Spleen (tissue), 11 donors: ENCODE results near the gene RPS6KA2. TPM values are rescaled to one million over a fixed set of nuclear protein-coding genes. Genes with fewer than 3 reads are reported as not detected.

Experiments
- DNase-seq: peaks from one replicate; pipeline ENCODE4 v3.0.0-alpha.2; 2020
- H3K27ac ChIP-seq, 8 donors: fragments of 200-600 bp; sonication (generic) in 7 of 8; 1 replicate in 4 of 8; 2 replicates in 4 of 8; pipeline versions ENCODE4 v1.5.0 to v1.8.0; 2016 to 2021; ENCODE audit warnings: inconsistent platforms in 4 of 8, mild to moderate bottlenecking in 4 of 8, moderate library complexity in 1 of 8
- H3K27me3 ChIP-seq, 7 donors: fragments of 200-600 bp; sonication (generic) in 6 of 7; replicated peaks in 1 of 7; 1 replicate in 4 of 7; 2 replicates in 3 of 7; pipeline versions ENCODE4 v1.5.0 to v1.8.0; 2016 to 2021; ENCODE audit warnings: inconsistent platforms in 3 of 7, mild to moderate bottlenecking in 1 of 7
- H3K36me3 ChIP-seq, 6 donors: fragments of 200-600 bp; sonication (generic) in 5 of 6; 1 replicate in 4 of 6; 2 replicates in 2 of 6; pipeline versions ENCODE4 v1.5.0 to v1.8.0; 2016 to 2021; ENCODE audit warnings: inconsistent platforms in 2 of 6
- H3K4me1 ChIP-seq, 6 donors: fragments of 200-600 bp; sonication (generic) in 5 of 6; 1 replicate in 3 of 6; 2 replicates in 3 of 6; pipeline versions ENCODE4 v1.5.0 to v1.8.0; 2016 to 2021; ENCODE audit warnings: inconsistent platforms in 3 of 6
- H3K4me3 ChIP-seq, 8 donors: fragments of 200-600 bp; sonication (generic) in 7 of 8; 1 replicate in 4 of 8; 2 replicates in 4 of 8; pipeline versions ENCODE4 v1.5.0 to v1.8.0; 2016 to 2021; ENCODE audit warnings: inconsistent platforms in 4 of 8, mild to moderate bottlenecking in 4 of 8, moderate library complexity in 2 of 8
- H3K9me3 ChIP-seq, 8 donors: fragments of 200-600 bp; sonication (generic) in 7 of 8; 1 replicate in 4 of 8; 2 replicates in 4 of 8; pipeline versions ENCODE4 v1.5.0 to v1.8.0; 2016 to 2021; ENCODE audit warnings: inconsistent platforms in 4 of 8
- POLR2A ChIP-seq, 3 donors: fragments of 450-650 bp; IDR thresholded peaks; one replicate each; pipeline ENCODE4 v1.5.1; 2017; ENCODE audit warnings: antibody characterized with exemption in 3 of 3, mild to moderate bottlenecking in 1 of 3
- POLR2AphosphoS5 ChIP-seq, 3 donors: sonication (generic); formaldehyde crosslinking; IDR thresholded peaks; one replicate each; pipeline ENCODE4 v1.5.1; 2017; ENCODE audit warnings: antibody characterized with exemption in 3 of 3
- WGBS, 5 donors: extraction: QIAGEN DNeasy Blood & Tissue Kit in 3 of 5; methylation state at CpG; one replicate each; pipeline versions ENCODE4 v1.1.5 to v1.1.7; 2013 to 2018; 5-methylcytosine and 5-hydroxymethylcytosine counted together
- intact Hi-C: fragments of 100-400 bp; cut with DNase I; formaldehyde crosslinking; loops from one replicate; pipeline ENCODE4 v1.15.0; 2023; ENCODE audit warnings: low total_unique reads
- polyA plus RNA-seq, 3 donors: library from polyadenylated mRNA; stranded (reverse); fragments of 200-250 nt; gene quantifications; one replicate each; pipeline ENCODE4 v1.2.1, GENCODE V29; 2013
- total RNA-seq, 7 donors: library from RNA; depleted of rRNA in 3 of 7; stranded (reverse); fragments of >200 nt in 3 of 7; fragmentation: NEBNext Ultra II Directional in 4 of 7; extraction: Animal tissue kit (Norgen Biotek cat#: 25700) in 4 of 7; gene quantifications; one replicate each; pipeline versions ENCODE4 v1.1.0 to v1.2.1, GENCODE V29; 2016 to 2021
- TF ChIP-seq, protein P1 (sequence below), 11 experiments: fragments of 200-600 bp in 7 of 11; fragments of 450-650 bp in 4 of 11; sonication (generic) in 4 of 11; IDR thresholded peaks in 8 of 11; conservative IDR thresholded peaks in 3 of 11; 1 replicate in 7 of 11; 2 replicates in 4 of 11; pipeline versions ENCODE4 v1.4.0 to v1.8.0; 2016 to 2021; ENCODE audit warnings: antibody characterized with exemption in 11 of 11, inconsistent platforms in 4 of 11, mild to moderate bottlenecking in 1 of 11
- donor health status: healthy with polysubstance abuse.
- donor health status: DM: no; HTN: no; CAD: no; lungs with moderate emphysema.
- donor health status: DM: no; HTN: no; CAD: no.
- donor health status: Bipolar disorder and iron deficiency.
- donor health status: healthy.
- donor health status: DM: no; HTN: no; CAD: no.
- donor health status: DM: yes; HTN: yes; CAD: no.

The RPS6KA2 gene
- total and polyA plus RNA-seq, 10 donors = 7.6 to 123 (median 58.1) TPM

DNA sequence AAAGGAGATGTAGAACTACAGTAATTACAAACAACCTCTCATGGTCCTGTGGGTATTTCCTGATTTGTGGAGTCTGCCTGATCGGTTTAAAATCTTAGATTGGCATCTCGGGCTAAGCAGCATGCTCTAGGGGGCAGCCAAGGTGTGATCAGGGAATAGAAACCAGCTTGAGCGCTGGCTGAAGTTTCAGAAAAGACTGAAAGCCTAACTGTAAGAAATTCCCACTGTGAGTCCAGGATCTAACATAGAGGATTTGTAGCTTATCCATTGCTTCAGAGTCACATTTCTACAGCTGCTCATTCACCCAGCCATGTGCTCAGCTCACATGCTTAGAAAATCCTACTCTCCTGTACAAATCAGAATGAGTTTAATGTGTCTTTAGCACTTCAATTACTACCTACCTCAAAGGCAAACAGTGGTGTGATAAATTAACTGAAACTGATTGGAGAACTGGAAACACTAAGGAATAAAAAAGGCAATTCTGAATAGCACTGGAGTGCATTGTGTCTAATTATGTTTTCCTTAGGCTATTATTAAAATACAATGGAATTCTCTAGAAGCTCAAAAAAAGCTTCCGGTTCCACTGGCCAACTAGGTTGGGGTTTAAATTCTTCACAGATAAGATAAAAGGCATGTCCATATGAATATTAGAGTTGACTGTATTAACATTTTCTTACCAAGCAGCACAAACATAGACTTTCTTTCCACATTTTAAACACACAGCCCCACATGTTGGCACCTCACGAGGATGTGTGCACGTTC is 170.5 kb downstream of the RPS6KA2 start:
- Histone ChIP-seq H3K9me3 (peaks cover 0 to 12% (median 9%) of the 10 kb centered on the region in 8 donors), H3K36me3 (peaks cover 0 to 58% (median 0%) of the 10 kb centered on the region in 6 donors), H3K27me3 (no peaks in the 10 kb centered on the region), H3K27ac (no peak overlapping the region), H3K4me3 (no peak overlapping the region), H3K4me1 (peaks cover 0 to 18% (median 6%) of the 10 kb centered on the region in 6 donors)
- no peak for TF ChIP-seq POLR2A (IDR thresholded peaks at IDR 0.05)
- no peak for TF ChIP-seq POLR2AphosphoS5 (IDR thresholded peaks at IDR 0.05)
- TF ChIP-seq, protein P1, sequence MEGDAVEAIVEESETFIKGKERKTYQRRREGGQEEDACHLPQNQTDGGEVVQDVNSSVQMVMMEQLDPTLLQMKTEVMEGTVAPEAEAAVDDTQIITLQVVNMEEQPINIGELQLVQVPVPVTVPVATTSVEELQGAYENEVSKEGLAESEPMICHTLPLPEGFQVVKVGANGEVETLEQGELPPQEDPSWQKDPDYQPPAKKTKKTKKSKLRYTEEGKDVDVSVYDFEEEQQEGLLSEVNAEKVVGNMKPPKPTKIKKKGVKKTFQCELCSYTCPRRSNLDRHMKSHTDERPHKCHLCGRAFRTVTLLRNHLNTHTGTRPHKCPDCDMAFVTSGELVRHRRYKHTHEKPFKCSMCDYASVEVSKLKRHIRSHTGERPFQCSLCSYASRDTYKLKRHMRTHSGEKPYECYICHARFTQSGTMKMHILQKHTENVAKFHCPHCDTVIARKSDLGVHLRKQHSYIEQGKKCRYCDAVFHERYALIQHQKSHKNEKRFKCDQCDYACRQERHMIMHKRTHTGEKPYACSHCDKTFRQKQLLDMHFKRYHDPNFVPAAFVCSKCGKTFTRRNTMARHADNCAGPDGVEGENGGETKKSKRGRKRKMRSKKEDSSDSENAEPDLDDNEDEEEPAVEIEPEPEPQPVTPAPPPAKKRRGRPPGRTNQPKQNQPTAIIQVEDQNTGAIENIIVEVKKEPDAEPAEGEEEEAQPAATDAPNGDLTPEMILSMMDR (IDR thresholded peaks at IDR 0.05 in 8 of 11, conservative IDR thresholded peaks at IDR 0.05 in 3 of 11) = peak in 6 of 11 experiments; percentile 11 to 30 (median 23)
- 59 to 67% (median 64%) methylated on average over 6 of the region's 6 CpGs for WGBS, 5 donors
- DNase-seq = no peak
- intact Hi-C loops = no loop called here

DNA sequence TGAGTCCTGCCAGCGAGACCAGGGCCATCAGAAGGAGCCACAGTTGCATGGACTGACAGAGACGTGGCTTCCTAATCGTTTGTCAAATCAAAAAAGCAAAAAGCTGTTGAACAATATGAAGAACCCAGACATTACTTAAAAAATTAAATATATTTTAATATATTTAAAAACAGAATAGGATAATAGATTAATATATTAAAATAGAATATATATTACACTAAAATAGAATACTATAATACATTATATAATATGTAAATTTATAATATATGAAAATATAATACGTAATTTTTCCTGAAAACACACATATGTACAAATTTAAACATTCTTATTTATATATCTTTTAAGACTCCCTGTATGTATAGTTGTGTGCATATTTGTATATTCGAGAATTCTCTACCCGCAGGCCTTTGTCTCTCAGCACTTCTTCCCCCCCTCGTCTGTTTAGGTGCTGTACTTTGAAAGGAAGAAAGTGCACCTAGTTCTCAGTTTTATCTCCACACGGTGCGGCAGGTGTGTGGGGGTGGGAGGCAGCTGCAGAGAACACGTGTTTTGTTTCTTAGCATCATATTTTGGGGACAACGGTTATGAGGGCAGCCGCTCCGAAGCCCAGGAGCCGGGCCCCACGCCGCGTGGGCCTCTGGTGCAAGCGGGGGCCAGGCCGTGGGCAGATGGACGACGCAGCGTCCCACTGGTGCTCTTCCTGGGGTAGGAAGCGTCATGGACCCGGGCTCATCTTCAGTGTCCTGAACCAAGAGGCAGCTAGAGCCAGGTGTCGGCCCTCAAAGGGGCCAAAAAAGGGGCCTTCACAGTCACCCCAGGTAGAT is 172.1 kb downstream of the RPS6KA2 start:
- no peak overlapping the region for H3K4me3 ChIP-seq
- no peak for TF ChIP-seq POLR2A (IDR thresholded peaks at IDR 0.05)
- TF ChIP-seq, protein P1 (IDR thresholded peaks at IDR 0.05 in 8 of 11, conservative IDR thresholded peaks at IDR 0.05 in 3 of 11) = no peak
- TF ChIP-seq POLR2AphosphoS5 (IDR thresholded peaks at IDR 0.05) = no peak
- peak; percentile 28 for DNase-seq
- peaks cover 0 to 58% (median 0%) of the 10 kb centered on the region in 6 donors for H3K36me3 ChIP-seq
- H3K4me1 ChIP-seq = peaks cover 0 to 9% (median 0%) of the 10 kb centered on the region in 6 donors
- H3K27me3 ChIP-seq = no peaks in the 10 kb centered on the region
- H3K9me3 ChIP-seq = peaks cover 0 to 12% (median 9%) of the 10 kb centered on the region in 8 donors
- WGBS, 5 donors = 93 to 95% (median 94%) methylated on average over 20 to 25 of the region's 25 CpGs
- no peak overlapping the region for H3K27ac ChIP-seq
- intact Hi-C loops = no loop called here

DNA sequence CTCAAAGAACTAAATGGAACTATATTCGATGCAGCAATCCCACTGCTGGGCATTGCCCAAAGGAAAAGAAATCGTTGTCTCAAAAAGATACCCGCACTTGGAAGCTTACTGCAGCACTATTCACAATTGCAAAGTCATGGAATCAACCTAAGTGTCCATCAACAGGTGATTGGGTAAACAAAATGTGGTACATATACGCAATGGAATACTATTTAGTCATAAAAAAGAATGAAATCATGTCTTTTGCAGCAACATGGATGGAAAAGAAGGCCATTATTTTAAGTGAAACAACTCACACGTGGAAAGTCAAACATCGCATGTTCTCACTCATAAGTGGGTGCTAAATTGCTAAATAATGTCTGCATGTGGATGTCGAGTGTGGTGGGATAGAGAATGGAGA is 173.4 kb downstream of the RPS6KA2 start:
- Histone ChIP-seq H3K36me3 (peaks cover 0 to 57% (median 4%) of the 10 kb centered on the region in 6 donors), H3K4me3 (no peak overlapping the region), H3K4me1 (peaks cover 0 to 9% (median 0%) of the 10 kb centered on the region in 6 donors), H3K27me3 (no peaks in the 10 kb centered on the region), H3K27ac (no peak overlapping the region), H3K9me3 (peaks cover 0 to 12% (median 8%) of the 10 kb centered on the region in 8 donors)
- TF ChIP-seq, protein P1 (IDR thresholded peaks at IDR 0.05 in 8 of 11, conservative IDR thresholded peaks at IDR 0.05 in 3 of 11) = no peak
- no peak for TF ChIP-seq POLR2AphosphoS5 (IDR thresholded peaks at IDR 0.05)
- no peak for TF ChIP-seq POLR2A (IDR thresholded peaks at IDR 0.05)
- intact Hi-C loops = no loop called here
- WGBS, 5 donors = 81 to 97% (median 96%) methylated on average over 7 of the region's 7 CpGs
- DNase-seq = no peak
